Hepatocyte (in vitro differentiated cells): ENCODE data around the gene KDM4C. TPM values are rescaled to one million over a fixed set of nuclear protein-coding genes. Genes with fewer than 3 reads are reported as not detected.

Experiments used
- DNase-seq: peaks from one replicate; pipeline ENCODE4 v3.0.0-alpha.2; 2016; ENCODE audit warnings: low spot score
- H2AFZ ChIP-seq: fragments of 200-600 bp; sonication (generic); 2 replicates; pipeline ENCODE4 v1.6.0; 2016; ENCODE audit warnings: antibody characterized with exemption, mild to moderate bottlenecking
- H3K27ac ChIP-seq: fragments of 200-600 bp; sonication (generic); 2 replicates; pipeline ENCODE4 v1.5.1; 2016; ENCODE audit warnings: mild to moderate bottlenecking
- H3K27me3 ChIP-seq: fragments of 200-600 bp; sonication (generic); 2 replicates; pipeline ENCODE4 v1.6.1; 2016
- H3K36me3 ChIP-seq: fragments of 200-600 bp; sonication (generic); replicated peaks from 2 replicates; pipeline ENCODE4 v1.5.1; 2016; ENCODE audit warnings: low read depth; ENCODE audit not compliant: insufficient read depth
- H3K4me1 ChIP-seq: fragments of 200-600 bp; sonication (generic); 2 replicates; pipeline ENCODE4 v1.5.1; 2016; ENCODE audit warnings: mild to moderate bottlenecking, moderate library complexity; ENCODE audit not compliant: insufficient read depth
- H3K4me2 ChIP-seq: fragments of 200-600 bp; sonication (generic); 2 replicates; pipeline ENCODE4 v1.6.0; 2016
- H3K4me3 ChIP-seq: fragments of 200-600 bp; sonication (generic); 2 replicates; pipeline ENCODE4 v1.5.1; 2016; ENCODE audit warnings: mild to moderate bottlenecking
- H3K79me2 ChIP-seq: fragments of 200-600 bp; sonication (generic); 2 replicates; pipeline ENCODE4 v1.6.0; 2017; ENCODE audit warnings: mild to moderate bottlenecking
- H3K9me2 ChIP-seq: fragments of 200-600 bp; sonication (generic); replicated peaks from 2 replicates; pipeline ENCODE4 v1.6.0; 2017; ENCODE audit warnings: mild to moderate bottlenecking; ENCODE audit not compliant: insufficient read depth
- H3K9me3 ChIP-seq: fragments of 200-600 bp; sonication (generic); 2 replicates; pipeline ENCODE4 v1.5.1; 2016; ENCODE audit warnings: low read depth, mild to moderate bottlenecking
- H4K20me1 ChIP-seq: fragments of 200-600 bp; sonication (generic); 2 replicates; pipeline ENCODE4 v1.6.0; 2016; ENCODE audit warnings: mild to moderate bottlenecking; ENCODE audit not compliant: insufficient read depth, poor library complexity, severe bottlenecking
- EZH2 ChIP-seq: fragments of 200-600 bp; sonication (generic); IDR thresholded peaks from 2 replicates; pipeline ENCODE4 v1.6.1; 2016; ENCODE audit warnings: antibody characterized with exemption, mild to moderate bottlenecking, borderline replicate concordance
- EZH2phosphoT487 ChIP-seq: fragments of 200-600 bp; sonication (generic); IDR thresholded peaks from one replicate; pipeline ENCODE4 v1.6.1; 2018; ENCODE audit warnings: antibody characterized with exemption, mild to moderate bottlenecking, low read depth, moderate library complexity; ENCODE audit not compliant: unreplicated experiment, severe bottlenecking
- WGBS: methylation state at CpG from one replicate; pipeline ENCODE4 v1.1.6; 2016; ENCODE audit warnings: low lambda C conversion rate; ENCODE audit errors: missing lambda C conversion rate; 5-methylcytosine and 5-hydroxymethylcytosine counted together
- polyA plus RNA-seq: library from polyadenylated mRNA; unstranded; fragments of >200 nt; fragmentation: Nextera tagmentation; extraction: Ambion mirVana; gene quantifications from 2 replicates; pipeline ENCODE4 v1.2.1, GENCODE V29; 2016
- total RNA-seq: library from RNA; depleted of rRNA; stranded (reverse); fragments of >200 nt; gene quantifications from 2 replicates; pipeline ENCODE4 v1.2.3, GENCODE V29; 2014
- TF ChIP-seq, protein P1 (sequence below): fragments of 200-600 bp; sonication (generic); IDR thresholded peaks from 2 replicates; pipeline ENCODE4 v1.5.1; 2016; ENCODE audit warnings: antibody characterized with exemption, mild to moderate bottlenecking; ENCODE audit not compliant: poor library complexity

KDM4C gene
- total and polyA plus RNA-seq, 2 experiments from 2014 or later: 16.1 to 28.7 TPM

DNA sequence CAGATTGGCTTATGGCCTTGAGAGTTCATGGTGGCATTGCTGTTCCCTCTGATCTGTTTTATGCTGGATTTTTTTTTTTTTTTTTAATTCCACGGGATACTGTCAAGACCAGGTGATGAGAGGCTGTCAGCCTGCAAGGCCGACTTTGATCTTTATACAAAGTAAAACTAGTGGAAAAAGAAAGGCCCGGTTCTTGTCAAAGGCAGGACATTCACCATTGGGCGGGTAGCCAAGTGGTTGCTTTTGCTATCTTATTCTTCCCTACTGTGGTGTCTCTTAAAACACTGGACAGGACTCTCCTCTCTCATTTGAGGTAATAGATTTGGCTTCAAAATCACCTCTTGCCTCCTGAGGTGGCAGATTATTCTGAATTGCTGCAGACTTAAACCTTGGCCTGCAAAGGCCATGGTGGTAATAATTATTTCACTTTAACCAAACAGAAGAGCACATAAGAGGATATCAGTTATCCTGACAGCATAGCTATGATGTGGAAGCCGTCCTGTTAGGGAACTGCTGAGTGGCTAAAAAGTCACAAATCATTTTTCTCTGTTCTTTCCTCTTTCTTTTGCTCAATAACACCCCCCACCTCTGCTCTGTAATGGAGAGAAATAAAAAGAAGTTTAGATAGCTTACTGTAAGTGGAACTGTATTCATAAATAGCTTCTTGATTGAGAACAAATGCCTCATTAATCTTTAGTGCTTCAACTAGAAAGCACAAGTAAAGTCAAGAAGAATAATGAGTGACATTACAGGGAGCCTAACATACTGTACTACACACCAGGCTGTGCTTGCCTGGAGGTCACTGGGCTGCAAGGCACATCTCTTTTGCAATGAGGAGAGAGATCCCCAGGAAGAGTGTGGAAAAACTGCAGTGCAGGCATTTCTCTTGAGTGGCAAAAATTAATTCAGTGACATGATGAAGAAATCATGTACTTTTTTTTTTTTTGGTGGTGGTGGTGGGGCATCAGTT, 275.6 kb downstream of the KDM4C start:
- H4K20me1 ChIP-seq: no peaks in the 10 kb centered on the region
- H3K9me2 ChIP-seq: no peaks in the 10 kb centered on the region
- TF ChIP-seq, protein P1, sequence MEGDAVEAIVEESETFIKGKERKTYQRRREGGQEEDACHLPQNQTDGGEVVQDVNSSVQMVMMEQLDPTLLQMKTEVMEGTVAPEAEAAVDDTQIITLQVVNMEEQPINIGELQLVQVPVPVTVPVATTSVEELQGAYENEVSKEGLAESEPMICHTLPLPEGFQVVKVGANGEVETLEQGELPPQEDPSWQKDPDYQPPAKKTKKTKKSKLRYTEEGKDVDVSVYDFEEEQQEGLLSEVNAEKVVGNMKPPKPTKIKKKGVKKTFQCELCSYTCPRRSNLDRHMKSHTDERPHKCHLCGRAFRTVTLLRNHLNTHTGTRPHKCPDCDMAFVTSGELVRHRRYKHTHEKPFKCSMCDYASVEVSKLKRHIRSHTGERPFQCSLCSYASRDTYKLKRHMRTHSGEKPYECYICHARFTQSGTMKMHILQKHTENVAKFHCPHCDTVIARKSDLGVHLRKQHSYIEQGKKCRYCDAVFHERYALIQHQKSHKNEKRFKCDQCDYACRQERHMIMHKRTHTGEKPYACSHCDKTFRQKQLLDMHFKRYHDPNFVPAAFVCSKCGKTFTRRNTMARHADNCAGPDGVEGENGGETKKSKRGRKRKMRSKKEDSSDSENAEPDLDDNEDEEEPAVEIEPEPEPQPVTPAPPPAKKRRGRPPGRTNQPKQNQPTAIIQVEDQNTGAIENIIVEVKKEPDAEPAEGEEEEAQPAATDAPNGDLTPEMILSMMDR: no peak
- TF ChIP-seq EZH2phosphoT487 (no peak), EZH2 (no peak)
- no peaks in the 10 kb centered on the region for H3K36me3 ChIP-seq
- no peak overlapping the region for H2AFZ ChIP-seq
- H3K4me1 ChIP-seq: no peaks in the 10 kb centered on the region
- H3K9me3 ChIP-seq: no peaks in the 10 kb centered on the region
- H3K27ac ChIP-seq: no peak overlapping the region
- no peak for DNase-seq
- no peaks in the 10 kb centered on the region for H3K27me3 ChIP-seq
- no peaks in the 10 kb centered on the region for H3K79me2 ChIP-seq
- 62% methylated on average over 5 of the region's 5 CpGs for WGBS
- H3K4me3 ChIP-seq: no peak overlapping the region
- no peak overlapping the region for H3K4me2 ChIP-seq

DNA sequence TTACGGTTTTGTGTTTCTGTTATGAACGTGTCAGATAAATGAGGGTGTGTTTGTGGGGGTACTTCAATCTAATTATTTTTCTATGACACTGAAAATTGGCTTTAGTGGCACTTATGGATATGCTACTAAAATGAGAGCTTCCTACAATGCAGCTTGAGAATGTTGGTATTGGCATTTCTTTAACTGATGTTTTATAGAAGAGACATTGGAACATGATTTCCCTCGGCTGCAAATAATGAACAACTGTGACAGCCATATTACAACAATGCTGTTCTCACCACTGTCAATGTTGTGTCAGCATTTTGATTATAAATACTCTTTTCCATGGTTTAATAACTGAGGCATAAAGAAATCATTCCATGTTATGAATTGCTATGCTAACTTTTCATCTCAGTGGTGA, 279.4 kb downstream of the KDM4C start:
- H3K4me2 ChIP-seq: no peak overlapping the region
- H3K27ac ChIP-seq: no peak overlapping the region
- H3K79me2 ChIP-seq: no peaks in the 10 kb centered on the region
- no peaks in the 10 kb centered on the region for H4K20me1 ChIP-seq
- no peaks in the 10 kb centered on the region for H3K36me3 ChIP-seq
- no peaks in the 10 kb centered on the region for H3K27me3 ChIP-seq
- TF ChIP-seq EZH2phosphoT487 (no peak), EZH2 (no peak)
- TF ChIP-seq, protein P1: no peak
- H3K4me1 ChIP-seq: no peaks in the 10 kb centered on the region
- 89% methylated on average over 3 of the region's 3 CpGs for WGBS
- H3K4me3 ChIP-seq: no peak overlapping the region
- H3K9me3 ChIP-seq: no peaks in the 10 kb centered on the region
- DNase-seq: no peak
- H3K9me2 ChIP-seq: no peaks in the 10 kb centered on the region
- no peak overlapping the region for H2AFZ ChIP-seq

DNA sequence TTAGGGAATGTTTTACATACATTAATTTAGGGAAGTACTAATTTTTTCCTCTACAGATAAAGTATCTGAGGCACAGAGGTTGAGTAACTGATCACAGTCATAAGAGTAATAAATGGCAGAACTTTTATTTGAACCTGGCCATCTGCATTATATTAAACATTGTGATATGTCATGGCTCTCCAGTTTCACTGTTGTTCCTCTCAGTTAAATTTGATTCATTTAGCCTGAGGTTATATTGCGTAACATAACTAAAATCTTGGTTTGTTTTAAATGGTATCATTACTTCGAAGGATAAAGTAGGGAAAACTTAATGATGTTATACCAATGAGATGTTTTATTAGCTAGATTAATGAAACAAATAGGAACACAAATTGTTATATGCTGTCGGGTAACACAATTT, 284.4 kb downstream of the KDM4C start:
- no peaks in the 10 kb centered on the region for H4K20me1 ChIP-seq
- no peaks in the 10 kb centered on the region for H3K36me3 ChIP-seq
- no peaks in the 10 kb centered on the region for H3K9me3 ChIP-seq
- 76% methylated on average over 3 of the region's 3 CpGs for WGBS
- no peaks in the 10 kb centered on the region for H3K79me2 ChIP-seq
- H3K9me2 ChIP-seq: no peaks in the 10 kb centered on the region
- H3K27ac ChIP-seq: no peak overlapping the region
- H3K27me3 ChIP-seq: no peaks in the 10 kb centered on the region
- H2AFZ ChIP-seq: no peak overlapping the region
- H3K4me2 ChIP-seq: no peak overlapping the region
- no peak for DNase-seq
- H3K4me1 ChIP-seq: no peaks in the 10 kb centered on the region
- no peak overlapping the region for H3K4me3 ChIP-seq
- no peak for TF ChIP-seq EZH2phosphoT487
- TF ChIP-seq, protein P1: no peak
- no peak for TF ChIP-seq EZH2
